Effector memory CD8-positive, alpha-beta T cell (primary cell): ENCODE results near the gene CTTNBP2.
"Not testable (repeated sequence)": the region's sequence is repeated elsewhere in the genome, so short reads cannot be mapped to it uniquely, and the experiment has no call there.

Experiments
- ATAC-seq: fragments of 150-1000 bp; cut with Tn5 transposase; replicated peaks from 2 replicates; pipeline ENCODE4 v1.10.0; 2021; ENCODE audit warnings: mild to moderate bottlenecking, moderate library complexity
- DNase-seq, 3 experiments: peaks; one replicate each; pipeline ENCODE4 v3.0.0; 2021
- H3K27ac Mint-ChIP-seq, 2 donors: one replicate each; pipeline ENCODE4 v1.8.0; 2022; ENCODE audit warnings: mild to moderate bottlenecking in 2 of 2, mixed read lengths in 2 of 2, moderate library complexity in 2 of 2
- H3K27me3 Mint-ChIP-seq, 2 donors: one replicate each; pipeline ENCODE4 v1.8.0; 2022; ENCODE audit warnings: mixed read lengths in 2 of 2
- H3K36me3 Mint-ChIP-seq: one replicate; pipeline ENCODE4 v1.8.0; 2022; ENCODE audit warnings: mild to moderate bottlenecking, moderate library complexity, mixed read lengths; ENCODE audit not compliant: insufficient read depth
- H3K4me1 Mint-ChIP-seq, 2 donors: one replicate each; pipeline ENCODE4 v1.8.0; 2022; ENCODE audit warnings: low read depth in 2 of 2, mixed read lengths in 2 of 2
- H3K4me3 Mint-ChIP-seq, 2 donors: one replicate each; pipeline ENCODE4 v1.8.0; 2022; ENCODE audit warnings: mild to moderate bottlenecking in 2 of 2, mixed read lengths in 2 of 2, moderate library complexity in 2 of 2
- H3K9me3 Mint-ChIP-seq, 2 donors: one replicate each; pipeline ENCODE4 v1.8.0; 2022; ENCODE audit warnings: mixed read lengths in 2 of 2

The CTTNBP2 gene

DNA sequence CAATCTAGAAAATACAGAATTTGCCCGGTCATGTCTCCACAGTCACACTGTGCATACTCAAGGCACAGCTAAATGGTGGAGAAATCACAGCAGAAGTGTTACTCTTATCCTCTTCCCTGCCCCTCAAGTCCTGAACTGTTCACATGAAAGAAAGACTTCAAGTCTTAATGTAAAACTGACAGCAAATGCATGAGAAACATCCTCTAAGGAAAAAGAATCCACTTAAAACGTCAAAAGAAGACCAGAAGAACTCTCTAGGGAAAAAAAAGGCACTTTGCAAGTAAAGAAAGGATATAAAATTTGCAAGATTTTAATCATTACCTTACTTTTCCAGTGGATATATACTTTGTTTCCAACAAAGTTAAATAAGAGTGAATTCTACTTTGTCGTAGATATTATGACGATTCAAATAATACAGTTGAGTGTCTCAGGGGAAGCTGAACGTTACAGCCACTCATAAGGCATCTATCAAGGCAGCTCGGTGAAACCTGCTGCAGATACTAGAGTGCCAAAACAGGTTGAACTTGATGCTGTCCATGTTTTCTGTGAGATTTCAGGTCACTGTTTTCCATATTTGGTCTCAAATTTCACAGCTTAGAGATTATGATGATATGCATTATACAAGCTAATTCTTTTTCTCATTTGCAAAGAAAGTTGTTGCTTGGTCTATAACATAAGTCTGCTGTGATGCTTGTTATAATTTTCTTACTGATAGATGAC is 155.0 kb downstream of the CTTNBP2 start:
- Mint-ChIP-seq H3K9me3 (peaks cover 0 to 9% of the 10 kb centered on the region in 2 donors), H3K27ac (no peak overlapping the region), H3K36me3 (no peaks in the 10 kb centered on the region), H3K4me1 (no peaks in the 10 kb centered on the region), H3K4me3 (no peak overlapping the region), H3K27me3 (peaks cover 0 to 9% of the 10 kb centered on the region in 2 donors)
- DNase-seq (no peak), ATAC-seq (no peak)

DNA sequence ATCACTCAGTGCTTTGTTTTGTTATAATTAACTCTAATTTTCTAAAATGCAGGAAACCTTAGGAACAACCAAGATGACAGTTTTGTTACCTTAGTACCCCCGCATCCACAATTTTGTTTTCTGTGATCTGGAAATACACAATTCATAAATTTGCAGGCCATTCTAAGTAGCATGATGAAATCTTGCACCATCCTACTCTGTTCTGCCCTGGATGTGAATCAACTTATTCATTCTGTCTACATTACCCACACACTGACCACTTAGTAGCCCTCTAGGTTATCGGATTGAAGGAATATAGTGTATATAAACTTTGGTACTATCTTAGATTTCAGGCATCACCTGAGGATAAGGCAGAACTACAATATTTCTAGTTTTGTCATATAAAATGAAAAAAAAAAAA is 155.9 kb downstream of the CTTNBP2 start:
- Mint-ChIP-seq H3K4me3 (no peak overlapping the region), H3K9me3 (peaks cover 0 to 9% of the 10 kb centered on the region in 2 donors), H3K4me1 (no peaks in the 10 kb centered on the region), H3K36me3 (no peaks in the 10 kb centered on the region), H3K27ac (no peak overlapping the region), H3K27me3 (peaks cover 0 to 9% of the 10 kb centered on the region in 2 donors)
- DNase-seq (no peak), ATAC-seq (no peak)

DNA sequence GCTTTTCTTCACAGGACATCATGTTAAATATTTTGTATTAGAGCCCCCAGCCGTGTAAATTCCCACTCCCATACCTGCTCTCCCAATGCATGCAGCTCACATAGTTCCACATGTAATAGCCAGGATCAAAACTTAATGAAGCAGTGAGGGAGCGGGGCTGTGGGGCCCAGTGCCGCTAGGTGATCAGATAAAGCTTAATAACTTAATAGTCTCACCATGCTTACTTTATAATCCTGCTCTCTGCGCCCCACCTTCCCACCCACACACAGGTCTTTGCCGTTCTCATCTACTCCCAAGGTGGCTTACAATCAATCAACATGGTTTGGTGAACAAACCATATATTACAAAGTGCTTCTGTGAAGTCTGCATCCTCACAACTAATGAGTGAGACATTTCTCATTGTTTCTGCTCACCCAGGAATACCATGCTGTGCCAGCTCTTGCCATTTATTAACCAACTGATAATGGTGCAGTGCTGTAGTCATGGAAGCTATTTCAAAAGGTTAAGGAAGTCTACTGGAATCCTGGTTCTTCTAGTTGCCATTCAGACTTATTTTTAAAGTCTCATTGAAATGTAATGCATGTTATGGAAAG is 156.4 kb downstream of the CTTNBP2 start:
- no peaks in the 10 kb centered on the region for H3K4me1 Mint-ChIP-seq
- ATAC-seq (no peak), DNase-seq (no peak)
- H3K36me3 Mint-ChIP-seq, result no peaks in the 10 kb centered on the region
- peaks cover 0 to 9% of the 10 kb centered on the region in 2 donors for H3K27me3 Mint-ChIP-seq
- H3K4me3 Mint-ChIP-seq, result no peak overlapping the region
- no peak overlapping the region for H3K27ac Mint-ChIP-seq
- H3K9me3 Mint-ChIP-seq, result peaks cover 0 to 9% of the 10 kb centered on the region in 2 donors

DNA sequence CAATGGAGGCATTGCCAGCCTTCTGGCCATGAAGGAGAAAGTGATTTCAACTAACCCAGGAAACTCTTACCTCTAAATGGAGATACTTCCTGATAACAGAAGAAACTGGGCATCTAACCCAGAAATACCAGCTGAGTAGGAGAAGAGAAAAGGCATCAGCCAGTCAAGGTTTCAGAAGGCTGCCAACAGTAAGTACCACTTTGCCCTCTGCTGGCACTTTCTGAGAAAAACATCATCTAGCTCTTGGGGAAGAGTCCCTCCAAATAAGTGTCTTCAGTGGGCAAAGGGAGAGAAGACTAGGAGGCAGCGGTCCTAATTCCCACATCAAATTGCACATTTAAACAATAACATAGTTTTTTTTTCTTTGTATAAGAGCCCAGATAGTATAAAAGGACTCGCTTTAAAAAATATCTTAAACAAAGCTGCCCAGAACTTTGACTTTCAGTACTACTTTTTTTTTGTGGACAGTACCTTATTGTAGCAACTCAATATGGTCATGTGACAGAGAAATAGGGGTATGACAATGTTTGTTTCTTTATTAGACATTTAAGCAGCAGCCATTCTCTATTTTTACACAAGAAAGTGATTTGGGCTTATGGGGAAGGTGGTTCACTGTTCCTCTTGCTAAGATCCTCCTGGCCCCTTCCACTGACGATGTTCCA is 157.3 kb downstream of the CTTNBP2 start:
- peaks cover 0 to 9% of the 10 kb centered on the region in 2 donors for H3K27me3 Mint-ChIP-seq
- DNase-seq (no peak), ATAC-seq (no peak)
- H3K4me3 Mint-ChIP-seq, result no peak overlapping the region
- H3K36me3 Mint-ChIP-seq, result no peaks in the 10 kb centered on the region
- no peaks in the 10 kb centered on the region for H3K4me1 Mint-ChIP-seq
- no peak overlapping the region for H3K27ac Mint-ChIP-seq
- H3K9me3 Mint-ChIP-seq, result peaks cover 0 to 9% of the 10 kb centered on the region in 2 donors

DNA sequence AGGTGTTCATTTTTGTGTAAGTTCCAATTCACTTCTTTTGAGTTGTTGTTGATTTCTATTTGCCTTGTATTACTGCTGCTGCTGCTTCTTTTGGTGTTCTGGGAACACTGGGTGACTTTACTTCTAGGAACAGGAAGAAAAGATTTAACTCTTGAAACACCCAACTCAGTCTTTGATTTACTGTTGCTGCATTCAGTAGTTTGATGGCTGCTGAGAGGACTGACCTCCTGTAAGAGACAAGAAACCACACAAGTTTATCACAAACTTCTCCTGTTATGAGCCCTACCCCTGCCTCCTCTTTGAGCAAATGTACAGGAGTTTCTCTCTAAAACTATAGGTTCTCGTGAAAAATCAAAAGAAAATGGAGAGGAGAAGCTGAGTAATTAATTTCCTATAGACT is 161.7 kb downstream of the CTTNBP2 start:
- H3K4me1 Mint-ChIP-seq, result no peaks in the 10 kb centered on the region
- ATAC-seq, result no peak
- no peak for DNase-seq
- H3K27me3 Mint-ChIP-seq, result peaks cover 0 to 9% of the 10 kb centered on the region in 2 donors
- H3K36me3 Mint-ChIP-seq, result no peaks in the 10 kb centered on the region
- no peak overlapping the region for H3K27ac Mint-ChIP-seq
- peaks cover 0 to 9% of the 10 kb centered on the region in 2 donors for H3K9me3 Mint-ChIP-seq
- no peak overlapping the region for H3K4me3 Mint-ChIP-seq

DNA sequence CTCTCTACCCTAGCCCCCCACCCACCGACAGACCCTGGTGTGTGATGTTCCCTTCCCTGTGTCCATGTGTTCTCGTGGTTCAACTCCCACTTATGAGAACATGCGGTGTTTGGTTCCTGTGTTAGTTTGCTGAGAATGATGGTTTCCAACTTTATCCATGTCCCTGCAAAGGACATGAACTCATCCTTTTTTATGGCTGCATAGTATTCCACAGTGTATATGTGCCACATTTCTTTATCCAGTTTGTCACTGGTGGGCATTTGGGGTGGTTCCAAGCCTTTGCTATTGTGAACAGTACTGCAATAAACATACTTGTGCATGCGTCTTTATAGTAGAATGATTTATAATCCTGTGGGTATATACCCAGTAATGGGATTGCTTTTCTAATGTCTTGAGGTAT is 165.1 kb downstream of the CTTNBP2 start:
- not testable (repeated sequence) for H3K27ac Mint-ChIP-seq, H3K36me3 Mint-ChIP-seq, H3K4me1 Mint-ChIP-seq, DNase-seq, H3K4me3 Mint-ChIP-seq, ATAC-seq, H3K9me3 Mint-ChIP-seq, H3K27me3 Mint-ChIP-seq

DNA sequence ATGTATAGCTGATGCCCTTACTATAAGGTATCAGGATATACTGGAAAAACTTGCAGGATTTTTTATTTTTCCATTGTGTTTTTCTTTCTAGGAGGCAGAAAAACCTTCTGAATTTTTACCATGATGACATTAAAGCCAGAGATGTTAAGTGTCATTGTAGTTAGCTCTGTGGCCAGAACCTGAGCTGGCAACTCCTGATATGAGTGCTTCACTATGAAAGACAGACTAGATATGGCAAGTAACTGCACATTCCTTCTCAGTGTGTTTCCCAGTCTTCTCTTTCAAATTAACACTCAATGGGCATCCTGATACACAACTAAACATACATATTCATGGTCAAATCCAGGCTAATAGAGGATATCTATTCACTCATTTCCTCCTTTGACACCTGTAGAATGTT is 166.2 kb downstream of the CTTNBP2 start:
- H3K9me3 Mint-ChIP-seq, result peaks cover 0 to 2% of the 10 kb centered on the region in 2 donors
- H3K4me3 Mint-ChIP-seq, result no peak overlapping the region
- no peaks in the 10 kb centered on the region for H3K27me3 Mint-ChIP-seq
- no peak for ATAC-seq
- no peaks in the 10 kb centered on the region for H3K36me3 Mint-ChIP-seq
- no peaks in the 10 kb centered on the region for H3K4me1 Mint-ChIP-seq
- no peak overlapping the region for H3K27ac Mint-ChIP-seq
- no peak for DNase-seq

DNA sequence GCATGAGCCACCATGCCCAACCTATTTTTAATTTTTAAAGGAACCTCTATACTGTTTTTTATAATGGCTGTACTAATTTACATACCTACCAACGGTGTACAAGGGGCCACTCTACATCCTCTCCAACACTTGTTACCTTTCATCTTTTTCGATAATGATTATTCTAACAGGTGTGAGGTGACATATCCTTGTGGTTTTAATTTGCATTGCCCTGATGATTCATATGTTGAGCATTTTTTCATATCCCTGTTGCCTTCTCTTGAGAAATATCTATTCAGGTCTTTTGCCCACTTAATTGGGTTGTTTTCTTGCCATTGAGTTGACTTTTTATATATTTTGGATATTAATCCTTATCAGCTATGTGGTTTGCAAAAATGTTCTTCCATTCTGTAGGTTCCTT is 167.0 kb downstream of the CTTNBP2 start:
- no peaks in the 10 kb centered on the region for H3K4me1 Mint-ChIP-seq
- peaks cover 0 to 2% of the 10 kb centered on the region in 2 donors for H3K9me3 Mint-ChIP-seq
- H3K4me3 Mint-ChIP-seq, result no peak overlapping the region
- no peak for ATAC-seq
- DNase-seq, result no peak
- H3K27ac Mint-ChIP-seq, result no peak overlapping the region
- no peaks in the 10 kb centered on the region for H3K27me3 Mint-ChIP-seq
- H3K36me3 Mint-ChIP-seq, result no peaks in the 10 kb centered on the region

DNA sequence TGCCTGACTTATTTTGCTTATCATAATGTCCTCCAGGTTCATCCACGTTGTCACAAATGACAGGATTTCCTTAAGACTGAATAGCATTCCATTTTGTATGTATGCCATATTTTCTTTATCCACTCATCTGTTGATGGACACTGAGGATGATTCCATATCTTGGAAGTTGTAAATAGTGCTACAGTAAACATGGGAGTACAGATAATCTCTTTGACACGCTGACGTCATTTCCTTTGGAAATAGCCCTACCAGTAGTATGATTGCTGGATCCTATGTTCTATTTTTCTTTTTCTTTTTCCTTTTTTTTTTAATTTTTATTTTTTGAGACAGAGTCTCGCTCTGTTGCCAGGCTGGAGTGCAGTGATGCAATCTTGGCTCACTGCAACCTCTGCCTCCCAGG is 167.6 kb downstream of the CTTNBP2 start:
- no peak for DNase-seq
- Mint-ChIP-seq H3K4me3 (no peak overlapping the region), H3K27me3 (no peaks in the 10 kb centered on the region), H3K9me3 (peaks cover 0 to 2% of the 10 kb centered on the region in 2 donors), H3K27ac (no peak overlapping the region), H3K36me3 (no peaks in the 10 kb centered on the region), H3K4me1 (no peaks in the 10 kb centered on the region)
- ATAC-seq, result no peak

DNA sequence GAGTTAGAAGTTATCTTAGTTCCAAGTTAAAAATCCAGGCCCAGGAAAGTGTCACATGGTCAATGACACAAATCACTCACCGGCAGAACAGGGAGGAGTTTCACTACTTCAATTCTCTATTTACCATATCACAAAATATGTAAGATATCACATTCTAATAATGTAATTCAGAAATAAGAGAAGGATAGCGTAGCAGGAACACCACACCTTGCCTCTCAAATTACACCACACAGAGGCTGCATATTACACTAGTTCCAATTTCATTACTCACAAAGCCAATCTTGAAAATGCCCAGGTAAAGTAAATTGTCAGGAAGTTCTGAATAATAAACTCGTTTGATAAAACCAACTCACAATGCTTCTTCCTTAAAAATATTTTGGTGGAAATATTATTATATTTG is 169.2 kb downstream of the CTTNBP2 start:
- H3K27ac Mint-ChIP-seq, result no peak overlapping the region
- no peak for ATAC-seq
- no peaks in the 10 kb centered on the region for H3K27me3 Mint-ChIP-seq
- no peaks in the 10 kb centered on the region for H3K4me1 Mint-ChIP-seq
- H3K36me3 Mint-ChIP-seq, result no peaks in the 10 kb centered on the region
- H3K4me3 Mint-ChIP-seq, result no peak overlapping the region
- no peak for DNase-seq
- H3K9me3 Mint-ChIP-seq, result peaks cover 0 to 2% of the 10 kb centered on the region in 2 donors

DNA sequence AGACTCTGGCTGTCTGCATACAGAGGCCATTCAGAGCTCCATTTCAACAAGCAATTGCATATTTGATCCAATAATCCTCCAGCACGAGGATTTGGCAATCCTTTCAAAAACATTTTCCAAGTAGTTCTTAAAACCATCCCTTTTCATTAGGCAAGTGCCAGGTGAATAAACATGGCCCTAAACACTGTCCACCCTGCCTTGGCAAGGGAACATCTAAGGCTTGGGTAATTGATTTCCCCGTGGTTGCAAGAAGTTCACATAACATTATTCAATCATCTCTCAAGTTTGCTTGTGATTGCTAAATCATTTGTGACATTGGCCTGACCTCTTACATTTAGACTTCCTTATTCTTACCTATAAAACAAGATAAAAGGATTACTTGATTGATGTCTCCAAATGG is 175.2 kb downstream of the CTTNBP2 start:
- Mint-ChIP-seq H3K27ac (no peak overlapping the region), H3K27me3 (no peaks in the 10 kb centered on the region)

DNA sequence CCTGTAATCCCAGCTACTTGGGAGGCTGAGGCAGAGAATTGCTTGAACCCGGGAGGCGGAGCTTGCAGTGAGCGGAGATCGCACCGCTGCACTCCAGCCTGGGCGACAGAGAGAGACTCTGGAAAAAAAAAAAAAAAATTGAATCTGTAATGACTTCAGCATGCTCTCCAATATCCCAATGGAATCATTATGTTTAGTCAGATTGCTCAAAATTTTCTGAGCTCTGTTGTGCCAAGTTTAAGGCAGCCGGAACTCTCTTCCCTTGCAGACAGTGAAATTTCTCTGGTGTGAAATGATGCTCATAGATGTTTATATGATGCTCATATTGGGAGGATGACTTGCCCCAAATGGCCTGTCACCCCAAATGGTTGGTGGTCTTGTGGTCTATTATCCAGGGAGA is 180.9 kb downstream of the CTTNBP2 start:
- Mint-ChIP-seq H3K9me3 (peaks cover 7 to 21% of the 10 kb centered on the region in 2 donors), H3K27ac (no peak overlapping the region), H3K36me3 (no peaks in the 10 kb centered on the region), H3K4me3 (no peak overlapping the region), H3K4me1 (no peaks in the 10 kb centered on the region), H3K27me3 (peaks cover 0 to 8% of the 10 kb centered on the region in 2 donors)
- DNase-seq, result no peak
- no peak for ATAC-seq

More for the DNA sequence above, 175.2 kb downstream of the CTTNBP2 start:
- Mint-ChIP-seq H3K4me1 (no peaks in the 10 kb centered on the region), H3K4me3 (no peak overlapping the region), H3K36me3 (no peaks in the 10 kb centered on the region), H3K9me3 (peaks cover 6 to 8% of the 10 kb centered on the region in 2 donors)
- ATAC-seq (no peak), DNase-seq (no peak)

DNA sequence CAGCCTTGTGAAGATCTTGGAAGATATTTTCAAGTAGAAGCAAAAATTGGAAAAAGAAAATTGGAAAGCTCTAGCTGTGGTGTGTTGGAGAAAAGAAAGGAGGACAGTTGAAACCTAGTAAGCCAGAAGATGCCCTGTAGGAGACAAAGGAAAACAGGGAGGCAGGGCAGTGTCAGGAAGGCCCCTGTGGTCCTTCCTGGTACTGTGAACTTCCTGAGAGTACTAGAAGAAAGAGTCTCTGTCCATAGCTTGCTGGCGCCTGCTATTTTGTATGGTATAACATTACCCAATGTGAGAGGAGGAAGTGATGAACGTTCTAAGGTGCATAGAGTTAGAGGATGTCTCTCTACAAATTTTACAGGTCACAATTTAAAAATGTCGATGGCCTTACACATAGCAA is 183.1 kb downstream of the CTTNBP2 start:
- ATAC-seq, result no peak
- no peaks in the 10 kb centered on the region for H3K4me1 Mint-ChIP-seq

DNA sequence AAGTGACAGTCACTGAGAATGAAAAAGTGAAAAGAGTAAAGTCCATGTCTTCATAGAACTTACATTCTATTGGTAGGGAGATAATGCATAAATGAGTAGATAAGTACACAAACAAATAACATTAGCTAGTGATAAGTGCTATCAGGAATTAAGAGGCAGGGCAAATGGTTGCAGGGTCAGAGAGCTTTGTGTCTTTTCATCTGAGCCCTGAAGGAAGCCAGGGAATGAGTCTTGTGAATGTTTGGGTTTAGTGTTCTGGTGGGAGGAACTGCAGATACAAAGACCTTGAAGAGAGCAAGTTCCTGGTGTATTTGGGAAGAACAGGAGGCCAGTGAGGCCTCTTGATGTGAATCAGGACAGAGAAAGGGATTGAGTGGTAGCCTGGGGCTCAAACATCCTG is 183.8 kb downstream of the CTTNBP2 start:
- Mint-ChIP-seq H3K36me3 (no peaks in the 10 kb centered on the region), H3K27ac (no peak overlapping the region), H3K4me3 (no peak overlapping the region), H3K27me3 (peaks cover 0 to 8% of the 10 kb centered on the region in 2 donors), H3K4me1 (no peaks in the 10 kb centered on the region), H3K9me3 (peaks cover 7 to 21% of the 10 kb centered on the region in 2 donors)
- DNase-seq (no peak), ATAC-seq (no peak)

More for the DNA sequence above, 183.1 kb downstream of the CTTNBP2 start:
- peaks cover 7 to 21% of the 10 kb centered on the region in 2 donors for H3K9me3 Mint-ChIP-seq
- H3K36me3 Mint-ChIP-seq, result no peaks in the 10 kb centered on the region
- DNase-seq, result no peak
- no peak overlapping the region for H3K27ac Mint-ChIP-seq
- peaks cover 0 to 8% of the 10 kb centered on the region in 2 donors for H3K27me3 Mint-ChIP-seq
- H3K4me3 Mint-ChIP-seq, result no peak overlapping the region
